ENCODE data around the gene TCP11X1.
"Not testable (repeated sequence)": the region's sequence is repeated elsewhere in the genome, so short reads cannot be mapped to it uniquely, and the experiment has no call there.

Gene TCP11X1

GRCh38 chrX:102214986-102215385, at the start of gene TCP11X1:
TSS of gene TCP11X1 (plus strand) at chrX:102215301.
- not testable (repeated sequence) for DNase-seq (ENCODE audit: low read depth in 2 of 3, low spot score in 1 of 3)

GRCh38 chrX:102185967-102186720, 29.0 kb upstream of the TCP11X1 start:
- no peak for DNase-seq (ENCODE audit: low read depth in 2 of 3, low spot score in 1 of 3)

- not testable (repeated sequence) for DNase-seq (ENCODE audit: low read depth in 2 of 3, low spot score in 1 of 3)
Observed at GRCh38 chrX:102207940-102208339, 7.2 kb upstream of the TCP11X1 start.

GRCh38 chrX:102216497-102216896, 1.4 kb downstream of the TCP11X1 start:
- not testable (repeated sequence) for DNase-seq (ENCODE audit: low read depth in 2 of 3, low spot score in 1 of 3)

GRCh38 chrX:102235678-102236077, 20.6 kb downstream of the TCP11X1 start:
- DNase-seq (ENCODE audit: low read depth in 2 of 3, low spot score in 1 of 3) = not testable (repeated sequence)

- DNase-seq (ENCODE audit: low read depth in 2 of 3, low spot score in 1 of 3) = not testable (repeated sequence)
Observed at GRCh38 chrX:102240265-102240664, 25.2 kb downstream of the TCP11X1 start.

GRCh38 chrX:102246893-102247292, 31.8 kb downstream of the TCP11X1 start, which contains the start of gene NXF2:
TSS of gene NXF2 (plus strand) at chrX:102247167. CDS start at chrX:102307079, 59,912 bp downstream.
- DNase-seq (ENCODE audit: low read depth in 2 of 3, low spot score in 1 of 3) = not testable (repeated sequence)

GRCh38 chrX:102272231-102272630, 57.1 kb downstream of the TCP11X1 start:
- not testable (repeated sequence) for DNase-seq (ENCODE audit: low read depth in 2 of 3, low spot score in 1 of 3)

All from stimulated activated CD4-positive, alpha-beta T cell treated with anti-CD3 and anti-CD28 coated beads, Interleukin-12 subunit alpha, Interleukin-12 subunit beta, amount 100 ng/mL, for 48 hours (primary cell).